ENCODE results near the gene DUSP8.

GRCh38 chr11:1558775-1559110 is 13.3 kb downstream of the DUSP8 start:
- TF ChIP-seq CTCF (IDR thresholded peaks at IDR 0.05; ENCODE audit: low read depth, low read length) (no peak), EZH2phosphoT487 (IDR thresholded peaks at IDR 0.05; ENCODE audit: low read depth) (no peak)

Measured in OCI-LY3 (cell line).